ENCODE data around the gene OCIAD2. TPM values are rescaled to one million over a fixed set of nuclear protein-coding genes. Genes with fewer than 3 reads are reported as not detected.
"Not testable (repeated sequence)": the region's sequence is repeated elsewhere in the genome, so short reads cannot be mapped to it uniquely, and the experiment has no call there.

OCIAD2 gene
- total RNA-seq, 6 experiments from 2014 or later = 1.0 to 17.3 (median 2.3) TPM

- no peaks in the 10 kb centered on the region for H3K9me3 Mint-ChIP-seq
- no peak overlapping the region for H3K27ac Mint-ChIP-seq
- H3K27me3 Mint-ChIP-seq (ENCODE audit: insufficient read depth) = peaks cover 5% of the 10 kb centered on the region
- no peak for TF ChIP-seq CTCF (IDR thresholded peaks at IDR 0.05)
- H3K4me1 Mint-ChIP-seq (ENCODE audit: low read depth) = peaks cover 9% of the 10 kb centered on the region
- no peak for DNase-seq
- no peak overlapping the region for H3K4me3 Mint-ChIP-seq
- no peaks in the 10 kb centered on the region for H3K36me3 Mint-ChIP-seq (ENCODE audit: low read depth)
These were observed 30.5 kb upstream of the OCIAD2 start for GRCh38 chr4:48937033-48937432.

DNA sequence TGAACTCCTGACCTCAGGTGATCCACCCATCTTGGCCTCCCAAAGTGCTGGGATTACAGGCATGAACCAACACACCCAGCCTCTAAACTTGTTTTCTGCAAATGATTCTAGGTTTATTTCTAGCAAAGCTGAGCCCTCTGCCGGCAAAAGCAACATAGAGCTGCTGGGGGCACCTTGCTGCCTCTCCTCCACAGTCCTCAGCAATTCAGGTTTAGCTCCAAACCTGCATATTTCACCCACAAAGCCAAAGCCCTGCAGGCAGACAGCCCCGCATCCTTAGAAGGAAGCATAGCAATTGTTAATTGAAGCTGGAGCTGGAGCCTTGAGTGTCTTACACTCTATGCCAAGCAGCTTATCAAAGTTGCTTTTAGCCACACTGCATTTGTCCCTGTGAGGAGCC lies 24.9 kb upstream of the OCIAD2 start:
- Mint-ChIP-seq H3K9me3 (no peaks in the 10 kb centered on the region), H3K27me3 (ENCODE audit: insufficient read depth) (peaks cover 5% of the 10 kb centered on the region), H3K4me3 (no peak overlapping the region), H3K4me1 (ENCODE audit: low read depth) (no peaks in the 10 kb centered on the region), H3K36me3 (ENCODE audit: low read depth) (no peaks in the 10 kb centered on the region), H3K27ac (no peak overlapping the region)
- no peak; the same call in 1 of the 2 replicates for TF ChIP-seq CTCF (IDR thresholded peaks at IDR 0.05)
- no peak for DNase-seq

- no peak for DNase-seq
- Mint-ChIP-seq H3K4me1 (ENCODE audit: low read depth) (no peaks in the 10 kb centered on the region), H3K9me3 (no peaks in the 10 kb centered on the region), H3K27ac (no peak overlapping the region), H3K27me3 (ENCODE audit: insufficient read depth) (peaks cover 5% of the 10 kb centered on the region), H3K4me3 (no peak overlapping the region), H3K36me3 (ENCODE audit: low read depth) (no peaks in the 10 kb centered on the region)
- TF ChIP-seq CTCF (IDR thresholded peaks at IDR 0.05) = no peak
These were observed 24.1 kb upstream of the OCIAD2 start for GRCh38 chr4:48930654-48931053.

- no peaks in the 10 kb centered on the region for H3K4me1 Mint-ChIP-seq (ENCODE audit: low read depth)
- TF ChIP-seq CTCF (IDR thresholded peaks at IDR 0.05) = no peak
These were observed 17.8 kb upstream of the OCIAD2 start for GRCh38 chr4:48924416-48924815.

DNA sequence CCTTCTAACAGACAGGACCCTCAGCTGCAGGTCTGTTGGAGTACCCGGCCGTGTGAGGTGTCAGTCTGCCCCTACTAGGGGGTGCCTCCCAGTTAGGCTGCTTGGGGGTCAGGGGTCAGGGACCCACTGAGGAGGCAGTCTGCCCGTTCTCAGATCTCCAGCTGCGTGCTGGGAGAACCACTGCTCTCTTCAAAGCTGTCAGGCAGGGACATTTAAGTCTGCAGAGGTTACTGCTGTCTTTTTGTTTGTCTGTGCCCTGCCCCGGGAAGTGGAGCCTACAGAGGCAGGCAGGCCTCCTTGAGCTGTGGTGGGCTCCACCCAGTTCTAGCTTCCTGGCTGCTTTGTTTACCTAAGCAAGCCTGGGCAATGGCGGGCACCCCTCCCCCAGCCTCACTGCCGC lies 16.5 kb upstream of the OCIAD2 start:
- H3K27ac Mint-ChIP-seq; H3K4me1 Mint-ChIP-seq (ENCODE audit: low read depth); H3K4me3 Mint-ChIP-seq; H3K36me3 Mint-ChIP-seq (ENCODE audit: low read depth); H3K27me3 Mint-ChIP-seq (ENCODE audit: insufficient read depth); DNase-seq; H3K9me3 Mint-ChIP-seq: not testable (repeated sequence)

More at GRCh38 chr4:48924416-48924815, 17.8 kb upstream of the OCIAD2 start:
- no peak overlapping the region for H3K4me3 Mint-ChIP-seq
- no peak overlapping the region for H3K27ac Mint-ChIP-seq
- no peaks in the 10 kb centered on the region; the same call in 1 of the 2 replicates for H3K9me3 Mint-ChIP-seq
- H3K27me3 Mint-ChIP-seq (ENCODE audit: insufficient read depth) = peaks cover 6% of the 10 kb centered on the region
- no peaks in the 10 kb centered on the region for H3K36me3 Mint-ChIP-seq (ENCODE audit: low read depth)
- no peak for DNase-seq

- no peaks in the 10 kb centered on the region for H3K9me3 Mint-ChIP-seq
- H3K4me1 Mint-ChIP-seq (ENCODE audit: low read depth) = peaks cover 30% of the 10 kb centered on the region
- no peak for DNase-seq
- no peak for TF ChIP-seq CTCF (IDR thresholded peaks at IDR 0.05)
- no peak overlapping the region for H3K27ac Mint-ChIP-seq
- H3K36me3 Mint-ChIP-seq (ENCODE audit: low read depth) = no peaks in the 10 kb centered on the region
- H3K4me3 Mint-ChIP-seq = no peak overlapping the region
- peaks cover 6% of the 10 kb centered on the region; the same call in 1 of the 2 replicates for H3K27me3 Mint-ChIP-seq (ENCODE audit: insufficient read depth)
These were observed 7.7 kb upstream of the OCIAD2 start for GRCh38 chr4:48914311-48914710.

All from HFFc6 (cell line).